ENCODE data around the gene DHRSX.

DNA sequence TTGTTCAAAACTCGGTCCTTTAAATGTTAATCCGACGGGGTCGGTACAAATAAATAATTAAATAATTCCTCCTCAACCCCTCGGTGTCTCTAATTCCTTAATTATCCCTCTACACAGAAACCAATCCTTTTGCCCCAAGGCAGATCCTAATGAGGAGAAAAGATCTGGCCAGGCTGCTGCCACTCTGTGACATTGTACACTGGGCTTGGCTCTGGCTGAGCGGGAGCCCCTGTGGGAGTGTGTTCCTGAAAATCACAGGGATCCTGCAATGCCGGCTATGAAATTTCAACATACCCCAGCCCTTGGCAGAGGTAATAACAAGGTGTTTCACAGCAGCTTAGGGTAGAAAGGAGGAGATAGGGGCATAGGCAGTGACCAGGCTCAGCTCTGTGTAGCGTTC is 96.0 kb downstream of the DHRSX start:
- TF ChIP-seq, protein P1, sequence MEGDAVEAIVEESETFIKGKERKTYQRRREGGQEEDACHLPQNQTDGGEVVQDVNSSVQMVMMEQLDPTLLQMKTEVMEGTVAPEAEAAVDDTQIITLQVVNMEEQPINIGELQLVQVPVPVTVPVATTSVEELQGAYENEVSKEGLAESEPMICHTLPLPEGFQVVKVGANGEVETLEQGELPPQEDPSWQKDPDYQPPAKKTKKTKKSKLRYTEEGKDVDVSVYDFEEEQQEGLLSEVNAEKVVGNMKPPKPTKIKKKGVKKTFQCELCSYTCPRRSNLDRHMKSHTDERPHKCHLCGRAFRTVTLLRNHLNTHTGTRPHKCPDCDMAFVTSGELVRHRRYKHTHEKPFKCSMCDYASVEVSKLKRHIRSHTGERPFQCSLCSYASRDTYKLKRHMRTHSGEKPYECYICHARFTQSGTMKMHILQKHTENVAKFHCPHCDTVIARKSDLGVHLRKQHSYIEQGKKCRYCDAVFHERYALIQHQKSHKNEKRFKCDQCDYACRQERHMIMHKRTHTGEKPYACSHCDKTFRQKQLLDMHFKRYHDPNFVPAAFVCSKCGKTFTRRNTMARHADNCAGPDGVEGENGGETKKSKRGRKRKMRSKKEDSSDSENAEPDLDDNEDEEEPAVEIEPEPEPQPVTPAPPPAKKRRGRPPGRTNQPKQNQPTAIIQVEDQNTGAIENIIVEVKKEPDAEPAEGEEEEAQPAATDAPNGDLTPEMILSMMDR (IDR thresholded peaks at IDR 0.05): no peak
- TF ChIP-seq EP300 (IDR thresholded peaks at IDR 0.05) (no peak), POLR2A (IDR thresholded peaks at IDR 0.05) (no peak)
